ENCODE results near the gene BTAF1. TPM values are rescaled to one million over a fixed set of nuclear protein-coding genes. Genes with fewer than 3 reads are reported as not detected.

BTAF1 gene
- total and polyA plus RNA-seq, 3 donors from 2014 or later, result 37.5 to 81.8 (median 60.9) TPM

- no peaks in the 10 kb centered on the region for H3K27me3 ChIP-seq
- intact Hi-C loops (cut with DNase I; ENCODE audit: low total_unique reads), result no loop called here
- 94 to 97% methylated on average over 3 of the region's 3 CpGs for WGBS, 2 donors
- H3K36me3 ChIP-seq (ENCODE audit: low read depth, missing control alignments), result no peaks in the 10 kb centered on the region
- no peaks in the 10 kb centered on the region for H3K9me3 ChIP-seq
- no peak for TF ChIP-seq CTCF (IDR thresholded peaks at IDR 0.05)
- no peak overlapping the region for H3K27ac ChIP-seq
- DNase-seq, result no peak
- no peaks in the 10 kb centered on the region for H3K4me1 ChIP-seq
- no peak overlapping the region for H3K4me3 ChIP-seq
Measured at GRCh38 chr10:91896212-91896756, 27.3 kb upstream of the BTAF1 start.

GRCh38 chr10:91897421-91897820, 26.1 kb upstream of the BTAF1 start:
- no peak overlapping the region for H3K4me3 ChIP-seq
- no peak overlapping the region for H3K27ac ChIP-seq
- H3K27me3 ChIP-seq, result no peaks in the 10 kb centered on the region
- no peak for TF ChIP-seq CTCF (IDR thresholded peaks at IDR 0.05)
- no peak for TF ChIP-seq POLR2A (IDR thresholded peaks at IDR 0.05)
- no peaks in the 10 kb centered on the region for H3K9me3 ChIP-seq
- 68 to 75% methylated on average over 8 of the region's 8 CpGs for WGBS, 2 donors
- no peak for DNase-seq
- intact Hi-C loops (cut with DNase I; ENCODE audit: low total_unique reads), result no loop called here
- no peaks in the 10 kb centered on the region for H3K36me3 ChIP-seq (ENCODE audit: low read depth, missing control alignments)
- H3K4me1 ChIP-seq, result no peaks in the 10 kb centered on the region

GRCh38 chr10:91901784-91902677, 21.5 kb upstream of the BTAF1 start:
- Histone ChIP-seq H3K4me3 (no peak overlapping the region), H3K9me3 (no peaks in the 10 kb centered on the region), H3K36me3 (ENCODE audit: low read depth, missing control alignments) (no peaks in the 10 kb centered on the region), H3K4me1 (no peaks in the 10 kb centered on the region), H3K27ac (no peak overlapping the region), H3K27me3 (no peaks in the 10 kb centered on the region)
- 19 to 42% methylated on average over 2 of the region's 2 CpGs for whole genome bisulfite sequencing, 2 donors
- intact Hi-C loops (cut with DNase I; ENCODE audit: low total_unique reads), result no loop called here
- DNase-seq, result no peak
- TF ChIP-seq CTCF (IDR thresholded peaks at IDR 0.05) (no peak), POLR2A (IDR thresholded peaks at IDR 0.05) (no peak)

- DNase-seq, result no peak
- Histone ChIP-seq H3K9me3 (no peaks in the 10 kb centered on the region), H3K4me3 (no peak overlapping the region), H3K4me1 (peaks cover 7% of the 10 kb centered on the region), H3K27me3 (no peaks in the 10 kb centered on the region), H3K27ac (no peak overlapping the region), H3K36me3 (ENCODE audit: low read depth, missing control alignments) (no peaks in the 10 kb centered on the region)
- no peak for TF ChIP-seq POLR2A (IDR thresholded peaks at IDR 0.05)
- no peak for TF ChIP-seq CTCF (IDR thresholded peaks at IDR 0.05)
- WGBS, 2 donors, result 69 to 71% methylated on average over 5 of the region's 5 CpGs
- intact Hi-C loops (cut with DNase I; ENCODE audit: low total_unique reads), result loop anchor here (5.0 kb wide), 1 partner anchor 150 kb away; no protein-coding TSS in a partner anchor
Measured at GRCh38 chr10:91907033-91907594, 16.5 kb upstream of the BTAF1 start.
